Measurements from ENCODE around the gene PRKD2.

DNA sequence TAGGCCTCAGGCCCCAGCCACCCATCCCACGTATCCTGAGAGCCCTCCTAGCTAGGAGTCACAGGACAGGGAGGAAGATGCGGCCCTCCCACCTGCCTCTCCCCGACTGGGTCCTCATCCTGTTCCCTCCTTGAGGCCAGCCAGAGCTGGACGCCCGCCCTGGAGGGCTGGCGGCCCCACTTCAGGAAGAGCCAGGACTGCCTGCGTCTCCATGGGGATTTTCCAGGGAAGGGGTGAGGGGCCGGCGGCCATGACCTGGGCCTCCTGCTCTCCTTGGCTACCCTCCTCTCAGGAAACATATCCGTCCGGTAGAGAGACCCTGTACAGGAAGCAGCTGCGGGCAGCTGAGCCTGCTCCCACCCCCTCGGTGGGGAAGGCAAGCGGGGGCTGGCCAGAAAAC, 11.3 kb upstream of the PRKD2 start:
- no peak for TF ChIP-seq POLR2AphosphoS5 (IDR thresholded peaks at IDR 0.05; ENCODE audit: borderline replicate concordance, low read depth, low read length)
- no peak for TF ChIP-seq EZH2 (IDR thresholded peaks at IDR 0.05)
